Caco-2 (cell line): Measurements from ENCODE around the gene ODF2. TPM values are rescaled to one million over a fixed set of nuclear protein-coding genes. Genes with fewer than 3 reads are reported as not detected.
A peak's percentile ranks its signal among the peaks of the same experiment; 100 is the strongest.

Experiments used
- Bru-seq: library from RNA; stranded (reverse); fragments of 400-500 nt; gene quantifications from one replicate; lab custom pipeline; 2021; lab: Mats Ljungman, UMichigan
- BruChase-seq, 2 experiments: library from RNA; stranded (reverse); fragments of 400-500 nt; gene quantifications; one replicate each; lab custom pipeline; 2021; lab: Mats Ljungman, UMichigan
- BruUV-seq: library from RNA; stranded (reverse); fragments of 400-500 nt; replicated peaks from 2 replicates; lab custom pipeline; 2021; lab: Mats Ljungman, UMichigan
- CTCF ChIA-PET: fragments of 300-600 bp; sonication (Branson Sonifier 250); formaldehyde crosslinking; loops from one replicate; lab custom pipeline; 2022; ENCODE audit warnings: antibody characterized with exemption; lab: Charles Lee
- POLR2A ChIA-PET: fragments of 300-600 bp; sonication (Branson Sonifier 250); formaldehyde crosslinking; loops from one replicate; lab custom pipeline; 2022; ENCODE audit warnings: antibody characterized with exemption; lab: Charles Lee
- DNase-seq, 2 experiments: peaks; one replicate each; pipeline versions ENCODE4 v3.0.0 to v3.0.0-alpha.2; 2020 to 2022
- H3K27me3 ChIP-seq: replicated peaks from 2 replicates; pipeline ENCODE4 v1.6.0; 2011; ENCODE audit warnings: low read length; ENCODE audit not compliant: control insufficient read depth, insufficient read depth
- H3K36me3 ChIP-seq: 2 replicates; pipeline ENCODE4 v1.5.1; 2011; ENCODE audit warnings: low read length; ENCODE audit not compliant: control insufficient read depth, insufficient read depth
- H3K4me1 ChIP-seq: fragments of 250-450 bp; sonication (Bioruptor Pico); 2 replicates; pipeline ENCODE4 v1.5.1; 2020; ENCODE audit warnings: mild to moderate bottlenecking
- H3K4me3 ChIP-seq: 2 replicates; pipeline ENCODE4 v1.5.1; 2011; ENCODE audit warnings: low read depth, mild to moderate bottlenecking, control low read depth, low read length
- H3K9me3 ChIP-seq: fragments of 250-450 bp; sonication (Bioruptor Pico); 2 replicates; pipeline ENCODE4 v1.5.1; 2020; ENCODE audit warnings: mild to moderate bottlenecking, moderate library complexity
- H3K27ac Mint-ChIP-seq: one replicate; pipeline ENCODE4 v1.8.0; 2022; ENCODE audit warnings: mixed read lengths; ENCODE audit not compliant: unreplicated experiment
- H3K27me3 Mint-ChIP-seq: one replicate; pipeline ENCODE4 v1.8.0; 2022; ENCODE audit warnings: mixed read lengths; ENCODE audit not compliant: insufficient read depth, unreplicated experiment
- H3K36me3 Mint-ChIP-seq: one replicate; pipeline ENCODE4 v1.8.0; 2022; ENCODE audit warnings: mild to moderate bottlenecking, mixed read lengths; ENCODE audit not compliant: insufficient read depth, unreplicated experiment
- H3K4me1 Mint-ChIP-seq: one replicate; pipeline ENCODE4 v1.8.0; 2022; ENCODE audit warnings: low read depth, mixed read lengths; ENCODE audit not compliant: unreplicated experiment
- H3K4me3 Mint-ChIP-seq: one replicate; pipeline ENCODE4 v1.8.0; 2022; ENCODE audit warnings: mild to moderate bottlenecking, moderate library complexity, mixed read lengths; ENCODE audit not compliant: unreplicated experiment
- H3K9me3 Mint-ChIP-seq: one replicate; pipeline ENCODE4 v1.8.0; 2022; ENCODE audit warnings: mixed read lengths; ENCODE audit not compliant: unreplicated experiment
- intact Hi-C: fragments of 100-400 bp; cut with micrococcal nuclease; formaldehyde crosslinking; loops from one replicate; pipeline ENCODE4 v1.10.0; 2022; ENCODE audit not compliant: unreplicated experiment
- long read RNA-seq: library from polyadenylated mRNA; stranded (forward); transcript quantifications from one replicate; pipeline ENCODE4 v2.0.0, GENCODE V29; 2022
- total RNA-seq: library from RNA; stranded (reverse); gene quantifications from 2 replicates; pipeline ENCODE4 v1.2.3, GENCODE V29; 2022
- TF ChIP-seq, protein P1 (sequence below), 2 experiments: fragments of 200-600 bp in 1 of 2; IDR thresholded peaks; 1 replicate in 1 of 2; 2 replicates in 1 of 2; pipeline versions ENCODE4 v1.5.1 to v1.8.0; 2011 to 2022; ENCODE audit warnings: antibody characterized with exemption in 1 of 2, control low read depth in 1 of 2, inconsistent platforms in 1 of 2, low read depth in 1 of 2, low read length in 1 of 2, mild to moderate bottlenecking in 1 of 2, moderate library complexity in 1 of 2; ENCODE audit not compliant: insufficient read depth in 1 of 2, severe bottlenecking in 1 of 2, unreplicated experiment in 1 of 2

ODF2 gene
- total RNA-seq (34.6 and 34.9 TPM in 2 replicates), Bru-seq, nascent RNA (percentile 52 among the genes with signal in this experiment), BruChase-seq, experiment 1, labeled RNA remaining after a 2-hour chase (percentile 64 among the genes with signal in this experiment), BruChase-seq, experiment 2, labeled RNA remaining after a 6-hour chase (percentile 74 among the genes with signal in this experiment)
- long read RNA-seq, transcript ODF2-201 (21 exons, 3,899 nt) = major isoform, 8 of 47 reads
- long read RNA-seq, partial matches to known transcripts = 13 of 47 reads
- long read RNA-seq, other reads (novel, unspliced or antisense) = 25 of 47 reads

DNA sequence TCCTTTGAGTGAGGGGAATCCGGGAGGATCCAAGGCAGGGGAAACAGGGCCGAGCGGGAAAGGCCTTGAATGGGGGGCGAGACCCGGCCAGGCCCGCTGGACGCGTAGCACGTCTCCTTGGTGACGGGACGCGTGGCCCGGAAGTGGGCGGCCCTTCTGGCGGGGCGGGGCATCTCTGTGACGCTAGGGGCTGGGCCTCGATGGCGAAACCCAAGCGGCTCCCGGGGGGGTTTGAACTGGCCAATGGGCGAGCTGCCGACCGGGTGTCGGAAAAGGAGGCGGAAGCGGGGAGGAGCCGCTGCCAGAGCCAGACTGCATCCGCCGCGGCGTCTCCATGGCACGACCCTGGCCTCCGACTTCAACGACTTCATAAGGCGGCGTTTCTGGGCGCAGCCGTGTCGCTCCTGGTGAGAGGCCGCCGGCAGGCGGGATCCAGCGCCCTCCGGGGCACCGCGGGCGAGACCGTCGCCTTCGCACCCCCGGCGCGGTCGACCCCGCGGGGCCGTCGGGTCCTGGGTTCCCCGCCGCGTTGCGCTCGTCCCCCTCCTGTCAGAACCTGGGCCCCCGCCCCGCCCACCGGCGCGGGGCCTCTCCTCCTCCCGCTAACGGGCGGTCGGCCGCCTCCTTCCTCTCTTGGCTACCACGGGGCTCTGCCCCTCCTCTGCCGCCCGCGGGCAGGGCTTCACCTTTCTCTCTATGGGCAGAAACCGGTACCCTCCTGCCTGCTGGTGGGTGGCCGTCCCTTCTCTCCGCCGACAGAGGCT is at the start of gene ODF2:
ODF2 (plus strand) TSS at position 158 of the 764 bp plus-strand sequence; CDS start at position 244, 86 bp downstream.
- peak; percentile 98 to 99 for DNase-seq
- peaks cover 34% of the 10 kb centered on the region for H3K36me3 Mint-ChIP-seq
- BruUV-seq = no TSS peak
- Histone ChIP-seq H3K4me3 (peak within 1 kb of the TSS; percentile 93), H3K4me1 (0 out of 2 replicates have a peak, but pooled peaks cover 6% of the 10 kb centered on the region), H3K9me3 (no peaks in the 10 kb centered on the region), H3K27me3 (no peaks in the 10 kb centered on the region), H3K36me3 (no peaks in the 10 kb centered on the region)
- H3K4me3 Mint-ChIP-seq = peak within 1 kb of the TSS; percentile 100
- POLR2A ChIA-PET = interaction anchor here (0.9 to 1.0 kb wide), 3 partner anchors 17 to 96 kb away, joined by 3 to 4 read pairs (median 4); partner anchors contain the start of genes SPTAN1 and URM1
- H3K9me3 Mint-ChIP-seq = no peaks in the 10 kb centered on the region
- H3K27me3 Mint-ChIP-seq = peaks cover 3% of the 10 kb centered on the region
- CTCF ChIA-PET = interaction anchor here (0.6 to 0.7 kb wide), 2 partner anchors 45 to 180 kb away, joined by 3 read pairs; no protein-coding TSS in a partner anchor
- H3K27ac Mint-ChIP-seq = peak within 1 kb of the TSS; percentile 94
- TF ChIP-seq, protein P1, sequence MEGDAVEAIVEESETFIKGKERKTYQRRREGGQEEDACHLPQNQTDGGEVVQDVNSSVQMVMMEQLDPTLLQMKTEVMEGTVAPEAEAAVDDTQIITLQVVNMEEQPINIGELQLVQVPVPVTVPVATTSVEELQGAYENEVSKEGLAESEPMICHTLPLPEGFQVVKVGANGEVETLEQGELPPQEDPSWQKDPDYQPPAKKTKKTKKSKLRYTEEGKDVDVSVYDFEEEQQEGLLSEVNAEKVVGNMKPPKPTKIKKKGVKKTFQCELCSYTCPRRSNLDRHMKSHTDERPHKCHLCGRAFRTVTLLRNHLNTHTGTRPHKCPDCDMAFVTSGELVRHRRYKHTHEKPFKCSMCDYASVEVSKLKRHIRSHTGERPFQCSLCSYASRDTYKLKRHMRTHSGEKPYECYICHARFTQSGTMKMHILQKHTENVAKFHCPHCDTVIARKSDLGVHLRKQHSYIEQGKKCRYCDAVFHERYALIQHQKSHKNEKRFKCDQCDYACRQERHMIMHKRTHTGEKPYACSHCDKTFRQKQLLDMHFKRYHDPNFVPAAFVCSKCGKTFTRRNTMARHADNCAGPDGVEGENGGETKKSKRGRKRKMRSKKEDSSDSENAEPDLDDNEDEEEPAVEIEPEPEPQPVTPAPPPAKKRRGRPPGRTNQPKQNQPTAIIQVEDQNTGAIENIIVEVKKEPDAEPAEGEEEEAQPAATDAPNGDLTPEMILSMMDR (IDR thresholded peaks at IDR 0.05; ENCODE audit: insufficient read depth in 1 of 2, low read depth in 1 of 2, low read length in 1 of 2, severe bottlenecking in 1 of 2, unreplicated experiment in 1 of 2) = no peak
- peaks cover 7% of the 10 kb centered on the region for H3K4me1 Mint-ChIP-seq
- intact Hi-C loops = loop anchor here (2.0 to 5.0 kb wide), 3 partner anchors 49 to 159 kb away; partner anchors contain the start of gene GLE1

DNA sequence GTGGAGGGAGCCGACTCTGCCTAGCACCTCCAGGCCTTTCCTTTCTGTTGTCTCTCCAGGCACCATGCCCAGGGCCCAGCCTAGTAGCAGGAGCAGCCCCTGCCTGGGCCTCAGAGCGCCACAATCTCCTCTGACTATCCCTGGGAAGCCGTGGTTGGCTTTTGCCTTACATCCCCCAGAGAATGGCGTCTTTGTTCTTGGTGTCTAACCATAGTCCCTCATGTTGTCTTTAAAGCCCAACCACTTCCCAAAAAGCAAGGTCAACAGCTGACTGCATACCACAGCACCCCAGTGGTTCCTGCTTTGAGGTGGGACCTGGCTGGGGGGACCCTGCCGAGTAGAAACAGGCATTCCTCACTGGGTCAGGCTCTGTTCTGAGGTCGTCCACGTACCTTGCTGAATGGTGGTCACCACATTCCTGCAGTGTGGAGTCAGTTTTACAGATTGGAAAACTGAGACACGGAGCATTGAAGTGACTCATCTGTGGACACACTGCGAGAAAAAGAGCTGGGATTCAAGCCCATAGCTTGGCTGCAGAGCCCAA is 48.9 kb upstream of the ODF2 start:
- CTCF ChIA-PET = interaction anchor here (0.7 kb wide), 1 partner anchor 217 kb away, joined by 4 read pairs; no protein-coding TSS in a partner anchor
- no peaks in the 10 kb centered on the region for H3K27me3 ChIP-seq
- intact Hi-C loops = no loop called here
- no peak for DNase-seq
- no peak overlapping the region for H3K4me3 ChIP-seq
- no TSS peak for BruUV-seq
- Mint-ChIP-seq H3K36me3 (no peaks in the 10 kb centered on the region), H3K27me3 (no peaks in the 10 kb centered on the region), H3K27ac (no peak overlapping the region), H3K4me3 (no peak overlapping the region), H3K9me3 (no peaks in the 10 kb centered on the region), H3K4me1 (no peaks in the 10 kb centered on the region)
- POLR2A ChIA-PET = no interaction called here
- TF ChIP-seq, protein P1 (IDR thresholded peaks at IDR 0.05; ENCODE audit: insufficient read depth in 1 of 2, low read depth in 1 of 2, low read length in 1 of 2, severe bottlenecking in 1 of 2, unreplicated experiment in 1 of 2) = no peak
- H3K36me3 ChIP-seq = no peaks in the 10 kb centered on the region
- no peaks in the 10 kb centered on the region for H3K4me1 ChIP-seq
- no peaks in the 10 kb centered on the region for H3K9me3 ChIP-seq

DNA sequence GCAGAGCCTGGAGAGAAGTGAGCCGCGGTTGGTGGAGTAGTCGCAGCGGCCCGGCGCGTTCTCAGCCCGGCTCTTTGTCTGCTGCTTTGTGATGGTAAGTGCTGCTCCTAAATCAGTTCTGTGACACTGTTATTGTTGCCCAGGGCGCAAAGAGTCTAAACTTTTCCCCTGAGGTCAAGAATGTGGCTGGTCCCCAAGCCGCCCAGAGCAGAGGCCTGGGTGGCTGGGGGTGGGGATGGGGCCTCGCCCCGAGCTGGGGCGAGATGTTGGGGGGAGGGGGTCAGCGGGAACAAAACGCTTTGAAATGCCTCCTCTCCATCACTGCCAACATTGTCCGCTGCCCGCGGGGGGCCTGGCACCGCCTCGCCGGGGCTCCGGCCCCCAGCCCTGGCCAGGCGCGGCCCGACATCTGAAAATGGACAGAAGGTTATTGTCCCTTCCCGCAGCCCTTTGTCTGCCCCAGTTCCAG is 46.8 kb upstream of the ODF2 start:
- Histone ChIP-seq H3K9me3 (no peaks in the 10 kb centered on the region), H3K27me3 (no peaks in the 10 kb centered on the region), H3K36me3 (no peaks in the 10 kb centered on the region), H3K4me1 (no peaks in the 10 kb centered on the region), H3K4me3 (no peak overlapping the region)
- DNase-seq = no peak
- no peaks in the 10 kb centered on the region for H3K4me1 Mint-ChIP-seq
- H3K27ac Mint-ChIP-seq = no peak overlapping the region
- ChIA-PET POLR2A (no interaction called here), CTCF (interaction anchor here (1.3 to 4.5 kb wide), 2 partner anchors 47 to 68 kb away, joined by 3 to 31 read pairs; no protein-coding TSS in a partner anchor)
- no peaks in the 10 kb centered on the region for H3K27me3 Mint-ChIP-seq
- no peaks in the 10 kb centered on the region for H3K36me3 Mint-ChIP-seq
- TF ChIP-seq, protein P1 (IDR thresholded peaks at IDR 0.05; ENCODE audit: insufficient read depth in 1 of 2, low read depth in 1 of 2, low read length in 1 of 2, severe bottlenecking in 1 of 2, unreplicated experiment in 1 of 2) = no peak
- no peak overlapping the region for H3K4me3 Mint-ChIP-seq
- no TSS peak for BruUV-seq
- no peaks in the 10 kb centered on the region for H3K9me3 Mint-ChIP-seq
- intact Hi-C loops = no loop called here
